Measurements from ENCODE around the gene ARHGAP21. TPM values are rescaled to one million over a fixed set of nuclear protein-coding genes. Genes with fewer than 3 reads are reported as not detected.
"Not testable (repeated sequence)": the region's sequence is repeated elsewhere in the genome, so short reads cannot be mapped to it uniquely, and the experiment has no call there.

The ARHGAP21 gene
- 44.8 TPM for total RNA-seq
- long read RNA-seq, partial matches to known transcripts, result 8 of 20 reads
- long read RNA-seq, other reads (novel, unspliced or antisense), result 10 of 20 reads

GRCh38 chr10:24723788-24724380, at the start of gene ARHGAP21:
Gene ARHGAP21 (minus strand): TSS chr10:24723887. CDS start chr10:24721899, 1,988 bp downstream.
- intact Hi-C loops (cut with micrococcal nuclease), result no loop called here
- no peaks in the 10 kb centered on the region for H3K27me3 ChIP-seq (ENCODE audit: low read depth)
- no peaks in the 10 kb centered on the region for H3K36me3 ChIP-seq
- DNase-seq, result peak; percentile 81
- peaks cover 55% of the 10 kb centered on the region for H3K4me1 ChIP-seq
- H3K4me3 ChIP-seq, result peak within 1 kb of the TSS; percentile 93
- H3K27ac ChIP-seq (replicated peaks), result peak within 1 kb of the TSS; percentile 99
- TF ChIP-seq CTCF (IDR thresholded peaks at IDR 0.05; ENCODE audit: borderline replicate concordance), result peak; percentile 9
- no peaks in the 10 kb centered on the region for H3K9me3 ChIP-seq (replicated peaks)

- DNase-seq, result no peak
- no peak for TF ChIP-seq CTCF (IDR thresholded peaks at IDR 0.05; ENCODE audit: borderline replicate concordance)
These were observed 48.4 kb upstream of the ARHGAP21 start for GRCh38 chr10:24771943-24772694.

GRCh38 chr10:24764991-24765390, 41.3 kb upstream of the ARHGAP21 start:
- H3K9me3 ChIP-seq (replicated peaks); H3K36me3 ChIP-seq; H3K27me3 ChIP-seq (ENCODE audit: low read depth); DNase-seq; intact Hi-C loops (cut with micrococcal nuclease); H3K4me3 ChIP-seq; H3K27ac ChIP-seq (replicated peaks): not testable (repeated sequence)
- H3K4me1 ChIP-seq, result peaks cover 18% of the 10 kb centered on the region

More at GRCh38 chr10:24771943-24772694, 48.4 kb upstream of the ARHGAP21 start:
- Histone ChIP-seq H3K36me3 (no peaks in the 10 kb centered on the region), H3K27ac (replicated peaks) (no peak overlapping the region), H3K4me3 (no peak overlapping the region), H3K27me3 (ENCODE audit: low read depth) (no peaks in the 10 kb centered on the region), H3K9me3 (replicated peaks) (no peaks in the 10 kb centered on the region), H3K4me1 (no peaks in the 10 kb centered on the region)
- intact Hi-C loops (cut with micrococcal nuclease), result no loop called here

GRCh38 chr10:24762966-24763623, 39.4 kb upstream of the ARHGAP21 start:
- TF ChIP-seq CTCF (IDR thresholded peaks at IDR 0.05; ENCODE audit: borderline replicate concordance), result no peak
- no peaks in the 10 kb centered on the region for H3K27me3 ChIP-seq (ENCODE audit: low read depth)
- peaks cover 18% of the 10 kb centered on the region for H3K4me1 ChIP-seq
- H3K4me3 ChIP-seq, result no peak overlapping the region
- no peaks in the 10 kb centered on the region for H3K36me3 ChIP-seq
- intact Hi-C loops (cut with micrococcal nuclease), result no loop called here
- H3K9me3 ChIP-seq (replicated peaks), result peaks cover 10% of the 10 kb centered on the region
- H3K27ac ChIP-seq (replicated peaks), result no peak overlapping the region
- DNase-seq, result no peak

GRCh38 chr10:24762161-24762924, 38.7 kb upstream of the ARHGAP21 start:
- H3K9me3 ChIP-seq (replicated peaks), result peaks cover 10% of the 10 kb centered on the region
- H3K27me3 ChIP-seq (ENCODE audit: low read depth), result no peaks in the 10 kb centered on the region
- intact Hi-C loops (cut with micrococcal nuclease), result no loop called here
- no peak overlapping the region for H3K4me3 ChIP-seq
- H3K4me1 ChIP-seq, result peaks cover 18% of the 10 kb centered on the region
- no peaks in the 10 kb centered on the region for H3K36me3 ChIP-seq
- no peak overlapping the region for H3K27ac ChIP-seq (replicated peaks)
- TF ChIP-seq CTCF (IDR thresholded peaks at IDR 0.05; ENCODE audit: borderline replicate concordance), result no peak
- no peak for DNase-seq

Data from left ventricle myocardium inferior (tissue), 1 donor.